Right cardiac atrium (tissue), 5 donors: ENCODE results near the gene DARS1. TPM values are rescaled to one million over a fixed set of nuclear protein-coding genes. Genes with fewer than 3 reads are reported as not detected.
A peak's percentile ranks its signal among the peaks of the same experiment; 100 is the strongest.

Experiments used
- ATAC-seq, 2 donors: fragments of 200-7000 bp; cut with Tn5 transposase; one replicate each; pipeline versions ENCODE4 v1.8.0 to v1.9.1; 2020; ENCODE audit warnings: moderate library complexity in 2 of 2, mild to moderate bottlenecking in 1 of 2
- DNase-seq, 3 donors: peaks; one replicate each; pipeline ENCODE4 v3.0.0-alpha.2; 2020
- H3K27ac ChIP-seq: one replicate; pipeline ENCODE4 v1.5.1; 2013; ENCODE audit warnings: mild to moderate bottlenecking, low read length, control low read depth, moderate library complexity
- H3K27me3 ChIP-seq: one replicate; pipeline ENCODE4 v1.6.1; 2013; ENCODE audit not compliant: control insufficient read depth, insufficient read depth
- H3K4me1 ChIP-seq: one replicate; pipeline ENCODE4 v1.6.1; 2013; ENCODE audit warnings: low read length; ENCODE audit not compliant: control insufficient read depth, insufficient read depth
- H3K4me3 ChIP-seq: one replicate; pipeline ENCODE4 v1.5.1; 2013; ENCODE audit warnings: low read length, control low read depth
- H3K9me3 ChIP-seq: one replicate; pipeline ENCODE4 v1.6.1; 2013; ENCODE audit warnings: low read length; ENCODE audit not compliant: control insufficient read depth
- WGBS: extraction: QIAGEN DNeasy Blood & Tissue Kit; methylation state at CpG from one replicate; pipeline ENCODE4 v1.1.7; 2013; 5-methylcytosine and 5-hydroxymethylcytosine counted together
- intact Hi-C, 4 donors: fragments of 100-400 bp; cut with DNase I; formaldehyde crosslinking; loops; one replicate each; pipeline versions ENCODE4 v1.11.0 to v1.14.0; 2022 to 2023
- polyA plus RNA-seq: library from polyadenylated mRNA; stranded (reverse); fragments of 200-250 nt; gene quantifications from one replicate; pipeline ENCODE4 v1.2.3, GENCODE V29; 2013
- total RNA-seq, 4 donors: library from RNA; stranded (reverse); fragmentation: NEBNext Ultra II Directional; extraction: Animal tissue kit (Norgen Biotek cat#: 25700); gene quantifications; one replicate each; pipeline ENCODE4 v1.2.1, GENCODE V29; 2021
- donor health status: healthy with polysubstance abuse.
- donor health status: DM: no; HTN: yes; CAD: no.
- donor health status: DM: no; HTN: no; CAD: no.
- donor health status: DM: no; HTN: yes; CAD: no; lungs with severe emphysema.
- donor health status: DM: yes; HTN: yes; CAD: no.

Gene DARS1
- total and polyA plus RNA-seq, 5 donors = 50.0 to 63.4 (median 54.4) TPM

DNA sequence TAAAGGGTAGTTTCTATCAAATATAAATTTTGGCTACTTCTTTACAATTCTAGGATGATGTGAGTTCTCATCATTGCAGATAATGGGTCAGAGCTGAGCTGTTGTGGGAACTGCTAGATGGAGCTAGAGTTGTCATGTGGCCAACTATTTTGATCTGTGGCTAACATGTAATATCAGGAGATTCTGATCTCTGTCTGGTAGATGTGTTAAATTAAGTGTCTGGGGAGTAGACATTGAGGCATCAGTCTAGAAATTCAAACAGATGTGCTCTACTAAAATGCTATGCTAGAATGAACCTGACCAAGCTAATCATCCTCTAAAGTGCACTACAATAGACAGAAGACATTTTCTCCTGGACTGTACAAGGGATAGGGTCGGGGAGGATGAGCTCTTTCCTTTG lies 30.3 kb upstream of the DARS1 start:
- H3K27me3 ChIP-seq = no peaks in the 10 kb centered on the region
- H3K4me1 ChIP-seq = peaks cover 8% of the 10 kb centered on the region
- no peak overlapping the region for H3K27ac ChIP-seq
- WGBS = 84% methylated on average over 1 of the region's 1 CpG
- H3K4me3 ChIP-seq = no peak overlapping the region
- no peaks in the 10 kb centered on the region for H3K9me3 ChIP-seq
- no peak for ATAC-seq
- intact Hi-C loops = no loop called here
- no peak for DNase-seq

DNA sequence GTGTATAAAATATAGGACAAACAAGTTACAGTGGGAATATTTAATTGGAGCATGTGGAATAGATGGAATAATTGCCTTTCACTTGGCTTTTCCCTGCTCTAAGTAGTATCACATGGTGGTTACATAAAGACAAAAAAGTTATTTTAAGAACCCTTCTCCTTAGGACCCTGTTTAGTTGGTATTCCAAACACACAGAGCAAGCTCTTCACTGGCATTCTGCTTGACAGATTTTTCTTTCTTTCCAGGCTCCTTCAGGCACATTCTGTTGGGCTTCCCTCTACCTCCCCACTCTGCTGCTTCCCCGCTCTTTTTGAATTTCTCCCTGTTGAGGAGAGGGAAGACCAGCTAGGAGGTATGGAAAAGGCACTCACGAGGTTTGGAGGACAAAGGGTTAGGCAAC lies 29.0 kb upstream of the DARS1 start:
- no peak for DNase-seq
- no peak overlapping the region for H3K27ac ChIP-seq
- no peak overlapping the region for H3K4me3 ChIP-seq
- H3K9me3 ChIP-seq = no peaks in the 10 kb centered on the region
- peaks cover 4% of the 10 kb centered on the region for H3K4me1 ChIP-seq
- no peak for ATAC-seq
- intact Hi-C loops = no loop called here
- 81% methylated on average over 2 of the region's 2 CpGs for WGBS
- H3K27me3 ChIP-seq = no peaks in the 10 kb centered on the region

DNA sequence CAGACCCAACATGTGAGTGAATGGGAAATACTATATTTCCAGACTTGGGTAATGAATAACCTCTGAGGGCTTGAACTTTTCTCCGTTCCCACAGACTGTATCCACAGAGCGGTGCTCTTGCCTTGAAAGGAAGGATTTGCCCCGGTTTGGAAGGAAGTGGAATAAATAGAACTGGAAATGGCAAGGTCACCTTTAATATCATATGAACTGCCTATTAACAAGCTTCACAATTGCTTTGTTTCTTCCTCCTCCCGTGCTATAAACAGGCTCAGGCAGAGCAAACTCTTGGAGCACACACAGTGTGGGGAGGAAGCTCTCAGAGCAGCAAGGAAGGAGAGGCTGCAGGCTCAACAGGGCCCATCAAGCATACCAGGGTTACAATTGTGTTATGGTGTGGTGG lies 28.5 kb upstream of the DARS1 start:
- no peak overlapping the region for H3K4me3 ChIP-seq
- peaks cover 4% of the 10 kb centered on the region for H3K4me1 ChIP-seq
- H3K27me3 ChIP-seq = no peaks in the 10 kb centered on the region
- WGBS = 28% methylated on average over 4 of the region's 4 CpGs
- ATAC-seq = peak in 1 of 2 donors; percentile 54
- H3K9me3 ChIP-seq = no peaks in the 10 kb centered on the region
- DNase-seq = no peak
- intact Hi-C loops = no loop called here
- no peak overlapping the region for H3K27ac ChIP-seq

DNA sequence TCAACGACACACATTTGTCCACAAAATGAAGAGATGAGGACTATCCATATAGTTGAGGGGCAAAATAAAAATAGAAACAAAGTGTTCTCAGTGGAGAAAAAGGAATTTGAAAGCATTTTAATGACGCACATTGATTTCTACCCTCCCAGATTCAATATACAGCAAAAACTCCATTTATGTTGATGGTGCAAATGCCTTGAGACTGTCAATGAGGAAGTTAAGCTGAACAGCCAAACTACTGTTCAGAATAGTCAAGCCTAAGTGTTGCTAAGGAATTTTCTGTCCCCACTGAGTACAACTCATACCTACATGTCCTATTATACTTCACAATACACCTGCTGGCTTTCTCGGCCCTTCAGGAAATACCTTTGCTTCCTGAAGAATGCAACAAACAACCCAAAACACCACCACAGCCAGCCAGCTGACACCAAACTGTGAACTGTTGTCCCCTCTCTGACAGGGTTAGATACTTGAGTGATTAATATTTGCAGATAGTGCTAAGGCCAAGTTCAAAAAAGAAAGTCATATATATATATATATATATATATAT lies 27.8 kb upstream of the DARS1 start:
- H3K27me3 ChIP-seq = no peaks in the 10 kb centered on the region
- DNase-seq = no peak
- H3K4me1 ChIP-seq = peaks cover 4% of the 10 kb centered on the region
- intact Hi-C loops = no loop called here
- ATAC-seq = no peak
- H3K4me3 ChIP-seq = no peak overlapping the region
- no peaks in the 10 kb centered on the region for H3K9me3 ChIP-seq
- H3K27ac ChIP-seq = no peak overlapping the region
- WGBS = 83% methylated on average over 3 of the region's 3 CpGs

DNA sequence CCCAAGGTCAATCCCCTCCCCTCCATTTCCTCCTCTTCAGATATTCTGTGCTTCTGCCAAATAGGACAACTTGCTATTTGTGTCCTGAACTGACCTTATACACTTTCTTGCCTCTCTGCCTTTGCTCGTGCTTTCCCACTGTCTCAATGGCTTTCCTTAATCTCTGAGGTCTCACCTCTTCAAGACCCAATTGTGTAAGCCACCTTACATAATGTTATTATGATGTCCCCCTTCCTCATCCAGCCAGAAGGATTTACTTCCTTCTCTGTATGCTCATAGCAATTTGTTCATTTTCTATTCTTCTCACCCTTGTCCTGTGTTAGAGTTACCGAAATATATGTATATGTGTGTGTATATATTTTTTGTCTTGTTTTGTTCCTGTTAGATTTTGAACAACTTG lies 26.9 kb upstream of the DARS1 start:
- intact Hi-C loops = no loop called here
- Histone ChIP-seq H3K4me1 (peaks cover 4% of the 10 kb centered on the region), H3K4me3 (no peak overlapping the region), H3K9me3 (no peaks in the 10 kb centered on the region), H3K27me3 (no peaks in the 10 kb centered on the region), H3K27ac (no peak overlapping the region)
- ATAC-seq (no peak), DNase-seq (no peak)
- 51% methylated on average over 2 of the region's 2 CpGs for WGBS

DNA sequence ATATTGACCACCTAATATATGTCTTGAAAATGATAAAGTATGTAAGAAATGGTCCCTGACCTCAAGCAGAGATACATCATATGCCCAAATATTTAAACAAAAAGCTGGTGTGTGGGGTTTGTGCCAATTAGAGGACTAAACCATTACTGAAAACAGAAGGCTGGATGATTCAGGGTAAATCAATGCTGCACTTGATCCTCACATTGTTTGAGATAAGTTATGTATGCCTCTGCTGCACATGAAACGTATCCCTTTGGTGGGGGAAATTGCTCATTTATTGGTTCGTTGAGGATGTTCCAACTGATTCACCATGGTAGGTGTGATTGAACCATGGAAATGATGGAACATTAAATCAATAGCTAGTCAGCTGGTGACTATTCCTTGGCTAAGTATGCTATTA lies 24.7 kb upstream of the DARS1 start:
- ATAC-seq (no peak), DNase-seq (no peak)
- Histone ChIP-seq H3K9me3 (no peaks in the 10 kb centered on the region), H3K4me3 (no peak overlapping the region), H3K27ac (no peak overlapping the region), H3K27me3 (no peaks in the 10 kb centered on the region), H3K4me1 (peaks cover 4% of the 10 kb centered on the region)
- WGBS = 93% methylated on average over 2 of the region's 2 CpGs
- intact Hi-C loops = no loop called here

DNA sequence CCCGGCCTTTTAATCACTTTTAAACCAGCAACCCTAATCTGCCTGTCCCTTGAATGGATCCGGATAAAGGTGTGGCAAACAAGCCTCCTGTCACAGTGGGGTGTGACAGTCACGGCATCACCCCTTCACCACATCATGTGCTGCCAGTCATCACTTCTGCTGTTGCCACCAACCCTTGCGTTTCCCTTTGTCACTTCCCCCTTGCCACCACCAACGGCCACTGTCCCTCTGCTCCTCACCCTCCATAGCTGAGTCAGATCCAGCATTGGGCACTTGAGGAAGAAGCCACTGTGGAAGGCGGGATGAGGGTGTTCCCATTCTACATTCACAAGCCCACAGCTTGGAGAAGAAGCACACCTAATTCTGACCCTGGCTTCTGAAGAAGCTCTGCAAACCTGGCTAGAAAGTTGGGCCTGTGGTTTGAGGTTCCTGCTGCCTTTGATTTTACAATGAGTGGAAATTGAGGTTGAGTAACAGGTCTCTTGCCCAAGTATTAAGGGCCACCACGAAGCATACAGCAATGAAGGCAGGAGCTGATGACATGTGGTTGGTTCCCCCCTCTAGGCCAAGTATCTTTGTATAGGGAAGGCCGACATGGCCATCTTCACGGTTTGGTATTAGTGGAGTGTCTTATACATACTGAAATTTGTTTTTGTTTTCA lies 22.9 kb upstream of the DARS1 start:
- H3K27me3 ChIP-seq = no peaks in the 10 kb centered on the region
- no peak overlapping the region for H3K4me3 ChIP-seq
- no peaks in the 10 kb centered on the region for H3K4me1 ChIP-seq
- H3K27ac ChIP-seq = no peak overlapping the region
- 79% methylated on average over 9 of the region's 9 CpGs for WGBS
- peak; percentile 43 to 64 (median 60) for DNase-seq
- H3K9me3 ChIP-seq = no peaks in the 10 kb centered on the region
- intact Hi-C loops = no loop called here
- peak; percentile 74 to 81 for ATAC-seq

DNA sequence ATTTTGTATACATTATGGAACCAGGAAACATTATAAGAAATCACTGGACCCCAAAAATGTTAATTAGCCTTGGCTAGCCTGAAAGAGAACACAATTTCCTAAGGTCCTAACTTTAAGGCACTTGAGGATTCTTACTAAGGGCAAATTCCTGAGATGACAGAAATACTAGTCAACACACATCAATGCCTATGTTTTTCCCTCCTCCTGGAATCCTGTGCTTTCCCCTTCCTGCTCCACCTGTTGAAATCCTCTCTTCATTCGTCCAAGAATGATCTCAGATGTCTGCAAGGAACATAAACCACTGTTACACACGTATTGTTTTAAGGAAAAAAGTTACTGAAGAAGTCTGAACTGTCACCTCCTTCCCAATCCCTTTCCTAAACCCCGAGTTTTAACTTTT lies 21.2 kb upstream of the DARS1 start:
- Histone ChIP-seq H3K4me3 (no peak overlapping the region), H3K9me3 (no peaks in the 10 kb centered on the region), H3K27ac (no peak overlapping the region), H3K27me3 (no peaks in the 10 kb centered on the region), H3K4me1 (no peaks in the 10 kb centered on the region)
- WGBS = 54% methylated on average over 3 of the region's 3 CpGs
- intact Hi-C loops = no loop called here
- ATAC-seq (no peak), DNase-seq (no peak)

DNA sequence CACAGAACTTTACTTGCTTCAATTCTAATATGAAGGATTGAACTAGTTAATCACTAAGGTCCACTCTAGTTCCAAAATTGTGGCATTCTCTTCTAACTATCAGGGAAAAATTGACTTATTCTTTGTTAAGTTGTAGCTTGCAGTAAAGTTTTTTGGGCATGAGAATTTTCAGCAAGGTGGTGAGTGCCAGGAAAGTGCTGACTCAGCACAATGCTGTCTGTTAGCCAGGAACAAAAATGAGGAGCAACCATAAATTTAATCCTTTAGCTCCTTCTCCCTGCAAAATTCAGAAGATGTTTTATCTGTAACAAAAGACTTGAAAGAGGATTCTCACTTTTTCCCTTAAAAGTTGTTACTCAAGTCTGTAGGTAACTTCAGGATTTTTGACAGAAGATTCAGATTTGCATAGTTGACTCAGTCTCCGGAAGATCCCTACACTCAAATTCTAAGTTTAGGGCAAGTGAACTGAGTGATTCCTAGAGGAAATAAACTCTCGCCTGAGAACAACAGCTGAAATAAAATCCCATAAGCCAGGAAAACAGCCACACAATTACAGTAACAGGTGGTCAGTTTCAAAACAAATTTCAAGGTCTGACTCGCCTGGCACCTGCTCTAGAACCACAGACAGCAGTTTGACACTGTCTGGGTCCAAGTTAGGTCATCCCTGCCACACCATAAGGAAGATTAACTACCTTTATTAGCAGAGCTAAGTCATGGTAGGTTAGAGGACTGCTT lies 20.2 kb upstream of the DARS1 start:
- no peaks in the 10 kb centered on the region for H3K27me3 ChIP-seq
- intact Hi-C loops = no loop called here
- ATAC-seq (no peak), DNase-seq (no peak)
- no peak overlapping the region for H3K4me3 ChIP-seq
- H3K27ac ChIP-seq = no peak overlapping the region
- WGBS = 64% methylated on average over 3 of the region's 3 CpGs
- no peaks in the 10 kb centered on the region for H3K4me1 ChIP-seq
- no peaks in the 10 kb centered on the region for H3K9me3 ChIP-seq

DNA sequence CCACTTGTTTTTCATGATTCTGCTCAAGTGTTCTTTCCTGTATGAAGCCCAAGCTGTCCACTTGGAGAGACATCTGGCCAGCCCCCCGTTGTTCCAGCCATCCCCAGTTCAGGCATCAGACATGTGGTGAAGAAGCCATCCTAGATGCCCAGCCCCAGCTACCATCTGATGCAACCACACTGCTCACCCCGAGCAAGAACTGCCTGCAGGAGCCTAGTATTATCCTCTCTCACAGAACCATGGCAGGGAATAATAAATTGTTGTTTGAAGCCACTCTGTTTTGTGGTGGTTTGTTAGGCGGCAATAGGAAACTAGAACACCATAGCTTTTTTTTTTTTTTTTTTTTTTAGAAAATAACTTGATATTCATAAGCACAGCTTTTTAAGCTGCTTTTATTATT lies 19.5 kb upstream of the DARS1 start:
- no peak overlapping the region for H3K27ac ChIP-seq
- H3K9me3 ChIP-seq = no peaks in the 10 kb centered on the region
- H3K4me3 ChIP-seq = no peak overlapping the region
- ATAC-seq (no peak), DNase-seq (no peak)
- intact Hi-C loops = no loop called here
- WGBS = 77% methylated on average over 3 of the region's 3 CpGs
- H3K27me3 ChIP-seq = no peaks in the 10 kb centered on the region
- H3K4me1 ChIP-seq = peaks cover 2% of the 10 kb centered on the region

DNA sequence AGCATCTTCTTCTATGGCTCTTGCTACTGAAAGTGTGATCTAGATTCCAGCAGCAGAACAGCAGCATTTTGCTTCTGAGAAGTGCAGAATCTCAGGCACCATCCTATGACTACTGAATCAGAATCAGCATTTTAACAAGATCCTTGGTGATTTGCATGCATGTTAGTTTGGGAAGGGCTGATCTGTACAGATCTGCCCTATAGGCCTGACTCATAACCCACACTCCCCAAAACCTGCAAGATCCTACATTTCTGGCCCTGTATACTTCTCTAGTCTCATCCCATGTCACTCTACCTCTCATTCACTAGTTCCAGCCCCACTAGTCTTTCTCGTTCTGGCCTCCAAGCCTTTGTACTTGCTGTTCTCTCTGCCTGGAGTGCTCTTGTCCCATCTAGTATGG lies 15.7 kb upstream of the DARS1 start:
- DNase-seq (no peak), ATAC-seq (no peak)
- H3K27ac ChIP-seq = no peak overlapping the region
- H3K4me1 ChIP-seq = peaks cover 2% of the 10 kb centered on the region
- H3K4me3 ChIP-seq = no peak overlapping the region
- intact Hi-C loops = no loop called here
- H3K9me3 ChIP-seq = no peaks in the 10 kb centered on the region
- 93% methylated on average over 1 of the region's 1 CpG for WGBS
- H3K27me3 ChIP-seq = no peaks in the 10 kb centered on the region
